HG03565 (cell line): ENCODE data around the gene GPX7.
A peak's percentile ranks its signal among the peaks of the same experiment; 100 is the strongest.
"Not testable (repeated sequence)": the region's sequence is repeated elsewhere in the genome, so short reads cannot be mapped to it uniquely, and the experiment has no call there.

Experiments
- ATAC-seq: cut with Tn5 transposase; IDR thresholded peaks from one replicate; pipeline ENCODE4 v1.9.1; 2021; ENCODE audit warnings: mild to moderate bottlenecking, moderate library complexity; ENCODE audit not compliant: unreplicated experiment

The GPX7 gene

GRCh38 chr1:52601991-52602855 is at the start of gene GPX7:
Gene GPX7 (plus strand): TSS chr1:52602371. CDS start chr1:52602410, 39 bp downstream.
- no peak for ATAC-seq

GRCh38 chr1:52552505-52553361 is 49.4 kb upstream of the GPX7 start, which contains the start of gene TUT4:
Gene TUT4 (minus strand): TSS chr1:52553092. CDS start chr1:52526280, 26,812 bp downstream.
- ATAC-seq = peak; percentile 30

GRCh38 chr1:52553362-52554266 is 48.6 kb upstream of the GPX7 start:
- ATAC-seq = peak; percentile 38

GRCh38 chr1:52554267-52554640 is 47.9 kb upstream of the GPX7 start:
- no peak for ATAC-seq

DNA sequence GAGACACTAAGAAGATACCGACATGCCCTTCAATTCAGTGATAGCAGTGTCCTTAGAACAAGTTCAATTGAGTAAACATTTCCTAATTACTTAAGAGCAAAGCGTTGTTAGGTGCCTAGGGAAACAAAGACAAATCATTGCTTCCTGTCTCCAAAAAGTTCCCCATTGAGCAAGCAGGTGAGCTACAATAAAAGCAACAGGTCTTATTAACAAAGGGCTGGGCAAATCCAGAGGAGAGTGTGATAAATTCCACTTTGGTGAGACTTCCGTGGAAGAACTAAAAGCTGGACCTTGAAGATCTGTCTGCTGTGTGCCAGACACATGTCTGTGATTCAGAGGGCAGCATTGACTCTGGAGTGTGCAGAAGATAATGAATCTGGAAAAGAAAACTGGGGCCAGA is 47.4 kb upstream of the GPX7 start:
- ATAC-seq = no peak

DNA sequence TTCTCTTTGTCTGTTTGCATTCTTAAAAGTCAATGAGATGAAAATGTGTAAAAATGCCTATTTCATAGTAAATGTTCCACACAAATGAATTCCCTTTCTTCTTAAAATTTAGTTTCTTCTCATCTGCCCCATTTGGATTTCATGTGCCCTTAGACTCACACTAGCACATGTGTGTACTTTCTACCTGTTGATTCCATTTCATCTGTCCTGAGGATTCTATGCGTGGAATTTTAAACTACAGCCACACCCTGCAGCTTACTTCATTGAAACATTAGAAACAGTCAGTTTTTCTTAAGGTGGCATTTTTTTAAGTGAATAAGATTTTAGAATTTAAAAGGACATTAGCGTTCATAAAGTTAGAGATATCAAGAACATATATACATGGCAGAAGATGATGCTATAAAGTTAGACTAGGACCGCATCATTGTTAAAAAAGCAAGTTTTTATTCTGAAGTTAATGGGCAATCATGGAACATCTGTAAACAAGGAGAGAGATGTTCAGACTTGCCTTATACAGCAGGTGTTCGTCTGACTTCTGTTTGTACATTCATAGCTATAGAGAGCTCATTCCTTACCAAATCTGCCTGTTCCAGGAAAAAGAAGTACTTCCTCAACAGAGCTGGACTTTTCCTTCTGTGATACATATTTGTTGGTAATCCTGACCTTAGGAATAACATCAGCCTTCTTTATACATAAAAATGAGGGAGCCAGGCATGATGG is 45.4 kb upstream of the GPX7 start:
- no peak for ATAC-seq

- no peak for ATAC-seq
Observed at GRCh38 chr1:52558941-52559340, 43.2 kb upstream of the GPX7 start.

- no peak for ATAC-seq
Observed at GRCh38 chr1:52559875-52560274, 42.3 kb upstream of the GPX7 start.

DNA sequence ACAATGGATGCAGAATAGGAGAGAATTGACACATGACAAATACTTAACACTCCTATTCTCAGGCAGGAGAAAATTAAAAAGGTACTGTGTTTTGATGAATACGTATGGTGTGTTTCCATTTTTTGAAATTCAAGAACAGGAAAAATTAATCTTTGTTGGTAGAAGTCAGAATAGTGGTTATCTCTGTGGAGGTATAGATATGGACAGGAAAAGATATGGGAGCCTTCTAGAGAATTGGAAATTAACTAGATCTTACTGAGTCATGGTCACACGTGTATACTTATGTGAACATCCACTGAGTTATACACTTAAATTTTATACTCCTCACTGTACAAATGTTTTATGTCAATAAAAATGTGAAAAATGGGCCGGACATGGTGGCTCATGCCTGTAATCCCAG is 39.4 kb upstream of the GPX7 start:
- ATAC-seq = no peak

DNA sequence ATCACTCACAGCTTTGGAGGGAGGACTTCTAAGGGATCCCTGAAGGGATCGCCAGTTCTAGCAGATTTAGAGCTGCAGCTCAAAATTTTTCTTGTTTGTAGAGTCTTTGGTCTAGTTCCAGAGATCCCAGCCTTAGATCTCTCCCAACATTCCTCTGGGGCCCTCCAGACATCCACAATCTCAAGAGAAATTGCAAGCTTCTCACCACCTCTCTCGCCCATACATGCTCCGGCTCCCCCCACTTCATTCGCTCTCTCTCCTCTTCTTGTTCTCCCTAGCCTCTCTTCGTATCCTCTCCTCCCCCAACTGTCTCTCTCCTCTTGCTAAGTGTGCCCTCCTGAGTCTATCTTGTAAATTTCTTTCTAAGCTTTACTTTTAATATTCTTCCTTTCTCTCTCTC is 34.2 kb upstream of the GPX7 start:
- ATAC-seq = no peak

DNA sequence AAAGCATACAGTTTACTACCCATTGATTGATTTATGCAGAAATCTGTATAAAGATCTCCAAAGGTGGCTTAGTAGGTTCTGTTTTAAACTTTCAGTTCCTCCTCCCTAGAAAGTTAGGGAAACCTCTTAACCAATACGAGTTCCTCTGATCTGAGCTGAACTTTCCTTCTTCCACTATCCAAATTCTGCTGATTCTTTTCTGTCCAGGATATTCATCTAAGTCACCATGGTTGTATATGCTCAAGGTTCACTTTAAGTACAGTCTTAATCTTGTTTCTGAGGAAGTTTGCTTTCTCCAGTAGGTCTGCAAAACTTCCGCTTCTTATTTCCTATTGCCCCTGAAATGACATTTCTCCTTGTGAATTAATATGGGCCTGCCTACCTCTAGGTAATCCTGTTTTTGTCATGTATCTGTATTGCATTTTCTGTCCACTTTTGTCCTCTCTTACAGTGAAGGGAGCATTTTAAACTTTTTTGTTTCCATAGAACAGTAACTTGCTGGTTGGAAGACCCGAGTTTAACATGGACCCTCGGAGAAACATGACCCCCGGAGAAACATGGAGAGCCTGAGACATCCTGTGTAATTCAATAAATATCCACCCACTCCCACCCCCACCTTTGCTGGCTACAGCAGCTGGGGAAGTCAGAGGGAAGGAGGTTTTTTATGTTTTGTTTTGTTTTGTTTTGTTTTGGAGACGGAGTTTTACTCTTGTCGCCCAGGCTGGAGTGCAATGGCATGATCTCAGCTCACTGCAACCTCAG is 32.5 kb upstream of the GPX7 start:
- no peak for ATAC-seq

DNA sequence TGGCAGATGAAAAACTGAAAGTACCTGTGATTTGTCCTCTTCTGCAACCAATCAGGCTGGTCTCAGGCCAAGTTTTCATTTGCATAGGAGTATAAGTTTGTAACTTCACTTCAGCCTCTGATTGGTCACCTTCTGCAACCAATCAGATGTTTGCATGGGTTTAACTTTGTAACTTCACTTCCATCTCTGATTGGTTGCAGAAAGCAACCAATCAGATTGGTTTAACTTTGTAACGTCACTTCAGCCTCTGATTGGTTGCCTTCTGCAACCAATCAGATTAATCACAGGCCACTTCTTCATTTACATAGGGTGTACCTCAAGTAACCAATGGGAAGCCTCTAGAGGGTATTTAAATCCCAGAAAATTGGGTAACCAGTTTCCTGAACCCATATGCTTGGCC is 30.4 kb upstream of the GPX7 start:
- no peak for ATAC-seq

DNA sequence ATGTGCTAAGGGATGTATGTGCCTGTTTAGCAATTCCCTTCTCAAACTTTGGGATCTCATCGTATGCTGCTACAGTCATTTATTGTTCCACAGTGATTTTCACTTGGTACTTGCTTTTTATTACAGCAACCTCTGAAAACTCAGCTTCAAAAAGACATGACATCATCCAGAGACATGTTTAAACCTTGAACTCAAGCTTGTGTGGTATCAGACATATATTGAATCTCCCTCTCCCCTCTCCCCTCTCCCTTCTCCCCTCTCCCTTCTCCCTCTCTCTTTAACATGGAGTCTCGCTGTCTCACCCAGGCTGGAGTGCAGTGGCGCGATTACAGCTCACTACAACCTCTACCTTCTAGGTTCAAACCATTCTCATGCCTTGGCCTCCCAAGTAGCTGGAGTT is 29.8 kb upstream of the GPX7 start:
- ATAC-seq = no peak

GRCh38 chr1:52574594-52574993 is 27.6 kb upstream of the GPX7 start:
- ATAC-seq = no peak

GRCh38 chr1:52576074-52576473 is 26.1 kb upstream of the GPX7 start:
- no peak for ATAC-seq

DNA sequence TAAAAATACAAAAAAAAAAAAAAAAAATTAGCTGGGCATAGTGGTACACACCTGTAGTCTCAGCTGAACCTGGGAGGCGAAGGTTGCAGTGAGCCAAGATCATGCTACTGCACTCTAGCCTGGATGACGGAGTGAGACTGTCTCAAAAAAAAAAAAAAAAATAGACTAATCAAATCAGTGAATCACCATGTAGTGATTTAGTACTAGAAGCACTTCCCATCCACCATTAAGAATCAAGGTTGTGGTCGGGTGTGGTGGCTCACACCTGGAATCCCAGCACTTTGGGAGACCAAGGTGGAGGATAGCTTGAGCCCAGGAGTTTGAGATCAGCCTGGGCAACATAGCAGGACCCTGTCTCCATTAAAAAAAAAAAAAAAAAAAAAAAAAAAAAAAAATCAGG is 24.1 kb upstream of the GPX7 start:
- ATAC-seq = not testable (repeated sequence)

GRCh38 chr1:52579415-52579814 is 22.8 kb upstream of the GPX7 start:
- ATAC-seq = no peak

DNA sequence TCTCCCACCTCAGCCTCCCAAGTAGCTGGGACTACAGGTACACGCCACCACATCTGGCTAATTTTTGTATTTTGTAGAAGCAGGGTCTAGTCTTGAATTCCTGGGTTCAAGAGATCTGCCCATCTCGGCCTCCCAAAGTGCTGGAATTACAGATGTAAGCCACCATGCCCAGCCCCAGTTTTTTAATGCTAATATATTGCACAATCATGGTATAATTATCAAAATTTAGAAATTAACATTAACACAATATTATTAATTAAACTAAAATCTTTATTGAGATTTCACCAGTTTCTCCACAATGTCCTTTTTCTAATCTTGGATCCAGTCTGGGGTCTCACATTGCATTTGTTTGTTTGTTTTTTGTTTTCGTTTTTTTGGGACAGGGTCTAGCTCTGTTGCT is 21.9 kb upstream of the GPX7 start:
- no peak for ATAC-seq

GRCh38 chr1:52582116-52582696 is 20.0 kb upstream of the GPX7 start:
- no peak for ATAC-seq
